Glomerular endothelial cell (primary cell): ENCODE measurements around the gene WASF2. TPM values are rescaled to one million over a fixed set of nuclear protein-coding genes. Genes with fewer than 3 reads are reported as not detected.
"Not testable (repeated sequence)": the region's sequence is repeated elsewhere in the genome, so short reads cannot be mapped to it uniquely, and the experiment has no call there.

ENCODE experiments used
- DNase-seq: peaks from one replicate; pipeline ENCODE4 v3.0.0-alpha.2; 2011; ENCODE audit warnings: low read depth, low spot score; ENCODE audit errors: extremely low read depth
- total RNA-seq: library from RNA; depleted of rRNA; stranded (reverse); fragments of >200 nt; gene quantifications from 2 replicates; pipeline ENCODE4 v1.2.3, GENCODE V29; 2015

WASF2 gene
- total RNA-seq, 1 donor from 2014 or later: 111 TPM

DNA sequence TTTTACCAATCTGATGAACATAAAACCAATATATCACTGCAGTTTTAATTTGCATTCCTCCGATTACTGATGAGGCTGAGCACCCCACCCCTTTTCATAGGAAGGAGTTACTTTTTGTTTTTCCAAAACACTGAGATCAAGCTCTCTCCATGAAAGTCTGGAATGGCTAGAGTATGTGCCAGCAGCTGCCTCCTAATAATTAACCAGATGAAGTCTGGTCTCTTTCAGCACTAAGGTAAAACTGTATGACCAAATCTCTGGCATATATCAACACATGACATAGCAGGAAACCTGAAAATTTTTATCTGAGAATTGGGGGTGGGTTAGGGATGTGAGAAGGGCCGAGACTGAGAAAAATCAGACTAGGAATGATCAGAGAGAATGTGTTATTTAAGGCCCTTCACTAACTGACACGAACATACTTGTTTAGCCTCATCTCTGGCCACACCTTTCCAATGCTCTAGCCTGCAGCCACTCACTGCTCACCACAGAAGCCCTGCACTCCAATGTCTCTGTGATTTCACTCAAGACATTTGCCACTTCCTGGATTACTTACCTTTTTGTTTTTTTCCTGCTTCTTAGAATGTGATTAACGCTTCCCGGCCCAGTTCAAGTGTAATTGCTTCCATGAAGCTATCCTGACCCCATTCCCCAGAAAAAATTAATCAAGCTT, 34.7 kb downstream of the WASF2 start:
- DNase-seq: no peak

DNA sequence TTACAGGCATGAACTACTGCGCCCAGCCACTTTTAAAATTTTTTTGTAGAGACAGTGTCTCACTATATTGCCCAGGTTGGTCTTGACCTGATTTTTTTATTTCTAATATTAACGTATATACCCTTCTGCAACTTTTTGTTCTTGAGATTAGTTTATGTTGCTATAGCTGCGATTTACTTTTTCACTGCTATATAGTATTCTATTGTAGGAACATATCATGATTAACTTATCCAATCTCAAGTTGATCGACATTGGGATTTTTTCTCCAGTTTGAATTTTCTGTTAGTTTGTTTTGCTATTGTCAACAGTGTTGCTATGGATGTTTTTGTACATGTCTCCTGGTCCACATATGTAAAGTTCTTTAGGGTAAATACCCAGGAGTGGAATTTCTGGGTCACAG, 35.4 kb downstream of the WASF2 start:
- DNase-seq: no peak

DNA sequence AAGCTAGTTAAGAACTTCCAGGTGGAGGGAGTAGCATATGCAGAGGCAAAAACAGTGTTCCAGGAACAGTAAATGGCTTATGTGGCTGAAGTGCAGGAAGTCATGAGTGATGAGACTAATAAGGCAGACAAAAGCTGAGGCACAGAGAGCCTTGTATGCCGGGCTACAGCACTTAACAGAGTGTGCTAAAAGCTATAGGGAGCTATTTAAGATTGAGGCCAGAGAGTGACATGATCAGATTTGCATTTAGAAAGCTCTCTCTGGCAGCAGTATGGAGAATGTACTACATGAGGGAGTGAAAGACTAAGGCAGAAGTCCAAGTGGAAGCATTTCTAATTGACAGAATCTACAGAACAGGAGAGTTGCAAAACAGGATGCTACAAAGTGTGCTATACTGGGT, 38.6 kb downstream of the WASF2 start:
- no peak for DNase-seq

DNA sequence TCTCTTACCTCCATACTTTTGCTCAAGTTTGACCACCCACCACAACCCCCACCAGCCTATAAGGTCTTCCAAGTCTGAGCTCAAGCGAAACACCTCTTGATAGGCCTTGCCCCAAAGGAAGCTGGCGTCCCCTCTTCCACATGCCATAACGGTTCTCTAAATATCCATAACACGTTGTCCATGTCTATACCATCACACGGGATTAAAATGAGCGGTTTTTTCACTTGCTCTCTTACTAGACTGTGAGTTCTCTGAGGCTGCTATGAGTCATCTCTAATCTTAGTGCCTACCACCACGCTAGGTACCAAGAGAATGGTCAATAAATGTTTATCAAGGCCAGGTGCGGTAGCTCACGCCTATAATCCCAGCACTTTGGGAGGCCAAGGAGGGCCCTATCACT, 41.0 kb downstream of the WASF2 start:
- no peak for DNase-seq

DNA sequence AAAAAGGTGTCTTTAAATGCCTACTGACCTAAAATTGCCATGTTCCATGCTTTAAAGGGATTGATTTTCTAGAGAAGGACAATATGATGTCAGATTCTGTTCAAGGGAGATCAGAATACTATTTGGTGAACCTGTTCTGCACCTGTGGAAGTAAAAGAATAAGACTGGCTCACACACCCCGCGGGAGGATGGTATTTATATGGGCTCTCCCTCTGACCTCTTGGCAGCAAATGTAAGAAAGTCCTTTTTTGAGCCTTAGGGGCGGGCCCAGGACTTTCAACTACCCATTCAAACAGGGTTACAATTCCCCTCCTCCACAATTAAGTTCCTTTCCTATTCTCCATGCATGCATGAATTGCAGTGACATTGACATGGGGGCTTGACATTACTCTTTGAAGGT, 42.1 kb downstream of the WASF2 start:
- no peak for DNase-seq

DNA sequence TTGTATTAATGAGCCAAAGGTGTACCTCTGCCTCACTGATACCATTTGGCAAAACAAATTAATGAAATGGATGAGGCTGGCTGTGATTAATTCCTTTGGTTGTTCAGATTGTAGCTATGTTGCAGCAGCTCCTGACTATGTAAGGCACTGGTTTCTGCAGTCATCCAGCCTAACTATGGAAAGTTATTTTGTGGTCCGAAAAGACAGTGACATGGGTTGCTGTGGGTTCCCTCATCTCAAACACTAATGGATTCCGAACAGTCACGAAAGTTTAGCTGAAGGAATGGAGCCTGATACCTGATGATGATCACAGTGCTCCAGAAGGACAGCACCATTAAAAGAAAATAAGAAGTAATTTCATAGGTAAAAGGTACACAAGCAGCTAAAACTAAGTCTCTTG, 42.6 kb downstream of the WASF2 start:
- DNase-seq: no peak

DNA sequence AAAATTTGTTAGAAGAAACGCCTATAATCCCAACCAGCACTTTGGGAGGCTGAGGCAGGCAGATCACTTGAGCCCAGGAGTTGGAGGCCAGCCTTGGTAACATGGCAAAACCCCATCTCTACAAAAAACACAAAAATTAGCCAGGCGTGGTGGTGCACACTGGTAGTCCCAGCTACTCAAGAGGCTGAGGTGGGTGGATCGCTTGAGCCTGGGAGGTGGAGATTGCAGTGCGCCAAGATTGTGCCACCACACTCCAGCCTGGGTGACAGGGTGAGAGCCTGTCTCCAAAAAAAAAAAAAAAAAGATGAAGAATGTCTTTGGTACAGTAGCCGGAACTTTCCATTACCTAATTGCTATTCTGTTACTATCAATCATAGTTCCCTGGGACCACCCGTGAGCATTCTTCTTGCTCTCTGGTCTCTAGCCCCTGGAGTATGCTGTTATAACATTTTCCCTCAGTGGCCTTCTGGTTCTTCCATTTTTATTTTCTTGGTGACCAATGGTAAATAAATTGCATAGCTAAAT, 43.4 kb downstream of the WASF2 start:
- no peak for DNase-seq

DNA sequence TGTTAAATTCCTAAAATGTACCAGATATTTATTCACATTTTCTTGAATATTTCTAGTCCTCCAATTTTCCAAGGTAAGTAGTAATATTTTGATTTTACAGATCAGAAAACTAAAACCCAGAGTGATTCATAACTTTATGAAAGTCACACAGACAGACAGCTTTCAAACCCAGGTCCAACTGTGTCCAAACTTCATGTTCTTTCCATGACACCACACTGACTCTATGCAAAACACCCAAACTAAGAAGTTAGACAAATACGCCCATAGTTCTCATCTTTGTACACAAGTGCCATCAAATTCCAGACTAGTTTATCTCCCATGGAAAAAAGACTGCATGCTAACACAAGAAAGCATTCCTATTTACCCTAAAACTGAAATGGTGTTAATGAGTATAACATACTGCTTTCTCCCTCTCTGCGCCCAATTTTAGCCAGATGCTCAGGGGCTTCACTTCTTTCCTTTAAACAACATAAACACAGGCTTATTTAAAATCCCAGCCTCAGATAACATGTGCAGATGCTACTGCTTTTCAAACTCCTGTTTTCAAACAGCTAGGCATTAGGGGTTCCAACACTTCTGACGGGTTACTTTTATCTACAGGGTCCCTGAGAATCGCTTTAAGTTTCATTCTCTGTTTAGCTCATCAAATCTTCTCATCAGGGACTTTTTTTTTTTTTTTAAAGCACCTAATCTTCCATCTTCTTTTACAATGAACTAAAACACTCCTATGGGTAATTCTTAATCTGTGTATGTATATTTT, 44.6 kb downstream of the WASF2 start:
- no peak for DNase-seq

DNA sequence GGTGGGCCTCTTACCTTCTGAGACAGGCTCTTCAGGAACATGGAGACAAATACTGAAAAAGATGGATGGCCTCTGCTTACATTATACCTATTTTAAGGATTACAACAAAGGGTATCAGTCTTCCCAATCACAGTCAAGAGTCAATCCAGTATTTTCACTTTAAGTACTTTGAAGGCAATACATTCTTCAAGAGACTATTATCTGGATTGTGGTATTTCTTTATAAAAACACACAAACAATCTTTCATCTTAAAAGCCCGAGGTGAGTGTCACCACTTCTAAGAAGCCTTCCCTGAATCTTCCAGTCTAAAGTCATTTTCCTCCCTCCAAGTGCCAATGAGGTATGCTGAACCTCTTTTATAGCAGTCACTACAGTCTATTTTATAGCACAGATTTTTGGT, 45.3 kb downstream of the WASF2 start:
- DNase-seq: no peak

DNA sequence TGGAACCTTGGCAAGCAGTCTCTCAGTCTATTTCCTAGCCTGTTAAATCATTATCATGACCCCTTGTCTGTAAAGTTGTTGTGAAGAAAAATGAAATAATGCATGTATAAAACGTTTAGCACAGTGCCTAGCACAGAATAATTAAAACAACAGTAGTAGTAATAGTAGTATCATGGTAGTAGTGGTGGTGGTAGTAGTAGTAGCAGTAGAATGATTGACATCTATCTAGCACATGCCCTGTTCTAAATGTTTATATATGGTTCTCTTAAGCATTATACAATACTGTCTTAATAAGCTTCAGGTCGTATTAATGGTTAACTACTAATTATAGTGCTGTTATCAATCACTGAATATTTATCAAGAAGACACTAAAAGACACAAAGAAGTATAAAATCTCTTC, 50.8 kb downstream of the WASF2 start:
- DNase-seq: no peak

DNA sequence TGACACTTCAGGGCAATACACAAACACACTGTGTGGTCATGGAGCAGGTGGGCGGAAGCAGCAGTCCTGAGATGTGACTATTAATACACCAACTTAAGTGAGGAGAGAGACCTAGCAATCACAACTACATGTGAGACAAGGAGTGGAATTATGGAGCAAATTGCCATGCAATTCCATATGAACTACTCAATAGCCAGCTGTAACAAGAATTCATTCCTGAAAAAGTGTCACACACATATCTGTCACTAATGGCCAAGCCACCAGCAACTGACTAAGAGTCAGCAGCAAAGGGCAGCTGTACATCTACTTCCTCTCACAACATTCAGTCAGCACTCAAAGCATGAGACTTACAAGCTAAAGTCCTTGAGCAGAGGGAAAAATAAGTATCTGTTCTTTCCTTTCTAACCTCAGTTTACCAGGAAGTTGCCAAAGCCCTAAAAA, 51.3 kb downstream of the WASF2 start:
- DNase-seq: no peak

DNA sequence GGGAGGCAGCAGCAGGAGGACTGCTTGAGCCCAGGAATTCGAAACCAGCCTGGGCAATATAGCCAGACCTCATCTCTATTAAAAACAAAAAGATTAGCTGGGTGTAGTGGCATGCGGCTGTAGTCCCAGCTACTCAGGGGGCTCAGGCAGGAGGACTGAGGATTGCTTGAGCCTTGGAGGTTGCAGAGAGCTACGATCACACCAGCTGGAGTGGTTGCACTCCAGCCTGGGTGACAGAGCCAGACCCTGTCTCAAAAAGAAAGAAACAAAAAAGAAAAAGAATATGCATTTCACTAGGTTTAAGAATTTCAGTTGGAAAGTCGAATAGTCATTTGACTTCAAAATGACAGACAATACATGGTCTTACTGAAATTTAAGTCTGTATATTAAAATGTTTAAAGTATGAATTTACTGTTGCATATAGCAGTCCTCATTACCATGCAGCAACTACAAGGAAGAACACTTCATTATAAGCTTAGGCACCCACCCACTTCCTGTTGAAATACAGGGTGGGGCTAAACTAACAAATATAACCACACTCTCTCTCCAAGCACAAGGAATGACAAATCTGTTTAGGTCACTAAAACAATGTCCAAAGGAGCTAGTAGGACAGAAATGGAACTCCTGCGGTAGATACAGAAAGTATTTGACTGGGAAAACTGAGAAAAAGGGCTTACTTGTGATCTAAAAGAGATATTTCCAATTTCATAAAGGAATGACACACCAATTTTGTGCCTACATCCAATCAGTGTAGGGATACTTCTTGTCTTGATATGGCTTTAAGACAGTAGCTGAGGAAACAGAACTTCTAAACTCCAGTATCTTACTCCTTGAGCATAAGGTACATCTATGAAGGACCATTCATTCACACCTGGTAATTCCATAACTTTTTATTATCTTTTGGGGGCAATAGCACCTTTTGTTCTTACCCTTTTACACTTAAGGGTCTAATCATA, 53.5 kb downstream of the WASF2 start:
- DNase-seq: no peak

DNA sequence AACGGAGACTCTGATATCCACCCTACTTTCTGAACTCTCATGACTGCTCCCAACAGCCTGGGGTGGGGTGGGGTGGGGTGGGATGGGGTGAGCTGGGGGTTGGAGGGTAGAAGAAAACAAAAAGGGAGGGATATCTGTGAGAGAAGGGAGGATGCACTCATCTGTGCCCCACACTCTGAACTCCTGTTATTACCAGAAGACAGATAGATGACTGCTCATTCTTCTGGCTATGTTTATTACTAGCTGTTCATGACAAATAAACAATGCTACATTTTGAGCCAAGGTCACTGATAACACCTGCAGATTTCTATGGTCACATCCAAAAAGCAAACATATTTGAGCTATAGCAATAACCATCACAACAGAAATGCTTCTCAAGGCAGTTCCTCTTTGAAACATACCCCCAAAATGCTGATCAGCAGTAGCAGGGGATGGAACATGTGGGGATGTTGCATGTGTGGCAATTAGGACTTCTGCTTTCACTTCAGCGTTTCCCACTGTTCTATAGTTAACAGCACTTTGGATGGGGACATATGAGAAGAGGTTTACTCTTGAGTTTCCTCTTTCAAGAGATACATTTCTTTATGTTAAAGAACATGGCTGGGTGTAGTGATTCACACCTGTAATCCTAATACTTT, 54.3 kb downstream of the WASF2 start:
- DNase-seq: no peak

DNA sequence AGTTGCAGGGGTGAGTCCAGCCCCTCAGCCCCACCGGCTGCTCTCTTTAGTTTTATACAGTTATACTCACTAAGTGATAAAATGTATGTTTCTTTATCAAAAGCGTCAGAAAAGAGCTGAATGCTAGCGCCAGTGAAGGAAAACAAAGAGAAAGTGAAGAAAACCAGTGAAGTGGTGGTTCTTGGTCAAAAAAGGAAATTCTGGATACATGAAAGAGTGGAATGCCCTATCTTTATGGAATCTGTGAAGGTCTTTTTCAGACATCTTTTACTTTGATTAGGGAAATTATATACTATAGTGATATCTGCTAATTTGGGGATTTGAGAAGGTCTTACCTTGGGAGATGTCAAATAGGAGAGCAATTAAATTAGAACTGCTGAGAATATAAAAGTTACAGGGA, 56.3 kb downstream of the WASF2 start:
- DNase-seq: no peak

DNA sequence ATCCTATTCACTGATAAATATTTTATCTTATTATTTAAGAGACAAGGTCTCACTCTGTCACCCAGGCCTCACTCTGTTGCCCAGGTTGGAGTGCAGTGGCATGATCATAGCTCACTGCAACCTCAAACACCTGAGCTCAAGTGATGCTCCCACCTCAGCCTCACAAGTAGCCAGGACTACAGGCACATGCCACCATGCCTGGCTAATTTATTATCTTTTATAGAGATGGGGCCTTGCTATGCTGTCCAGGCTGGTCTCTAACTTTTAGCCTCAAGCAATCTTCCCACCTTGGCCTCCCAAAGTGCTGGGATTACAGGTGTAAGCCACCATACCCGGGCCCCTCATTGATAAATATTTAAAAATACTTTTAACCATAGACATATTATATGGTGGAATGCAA, 57.2 kb downstream of the WASF2 start:
- DNase-seq: not testable (repeated sequence)

DNA sequence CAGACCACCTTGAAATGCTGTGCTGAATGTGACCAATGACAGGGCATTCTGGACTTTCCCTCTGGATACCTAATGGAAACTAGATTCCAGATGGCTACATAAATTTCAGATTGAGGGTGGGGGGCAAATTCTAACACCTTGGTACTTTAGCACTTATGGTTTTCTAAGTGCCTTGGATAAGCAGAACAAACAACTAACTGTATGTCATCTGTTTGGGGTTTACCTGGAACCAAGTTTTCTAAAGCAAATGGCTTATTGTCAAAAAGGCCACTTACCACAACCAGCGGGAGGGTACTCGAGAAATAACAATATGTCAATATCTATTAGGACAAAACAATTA, 58.4 kb downstream of the WASF2 start:
- DNase-seq: no peak

DNA sequence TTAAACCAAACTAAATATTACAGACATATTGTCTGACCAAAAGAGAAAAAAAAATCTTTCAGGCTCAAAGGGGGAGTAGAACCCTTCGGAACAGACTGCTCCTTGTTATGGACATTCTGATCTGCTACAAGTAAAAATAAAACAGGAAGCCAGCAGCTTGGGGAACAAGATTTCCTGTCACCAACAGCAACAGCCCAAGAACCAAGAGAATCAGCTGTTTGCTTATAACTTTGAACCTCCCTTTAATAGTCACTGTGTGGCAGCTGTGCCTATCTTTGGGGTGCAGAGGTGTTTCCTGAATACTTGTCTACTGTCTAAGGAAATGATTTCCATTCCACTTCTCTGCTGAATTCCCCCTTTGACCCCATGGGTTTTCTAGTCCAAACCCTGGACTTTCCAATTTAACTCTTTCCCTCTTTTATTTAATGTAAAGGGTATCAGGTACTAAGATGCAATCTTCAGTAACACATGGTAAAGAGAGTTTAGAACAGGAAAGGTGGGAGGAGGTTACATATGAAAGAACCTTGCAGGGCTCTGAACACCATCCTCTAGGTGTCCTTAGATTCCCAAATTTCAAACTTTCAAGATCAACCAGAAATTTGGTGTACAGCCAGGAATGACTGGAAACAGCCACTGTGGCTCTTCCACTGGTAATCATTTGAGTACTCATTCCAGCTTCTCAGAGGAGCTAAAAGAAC, 58.9 kb downstream of the WASF2 start:
- DNase-seq: no peak

DNA sequence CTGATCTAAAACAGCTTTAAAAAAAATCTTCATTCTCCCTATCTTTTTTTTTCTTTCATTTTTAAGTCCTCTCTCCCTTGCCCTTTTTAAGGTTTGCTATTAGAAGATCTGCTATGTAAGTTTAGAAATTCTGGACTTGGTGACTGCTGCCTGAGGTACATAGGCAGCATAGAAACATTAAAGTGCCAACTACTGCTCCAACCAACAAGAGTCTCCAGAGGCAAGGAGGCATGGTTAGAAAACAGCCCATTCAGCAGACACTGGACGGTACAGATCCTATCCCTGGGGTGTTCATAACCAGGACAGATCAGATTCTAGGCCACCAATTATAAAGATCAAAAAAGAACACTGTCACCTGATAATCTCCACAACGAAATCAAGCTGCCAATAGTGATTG, 60.9 kb downstream of the WASF2 start:
- no peak for DNase-seq

DNA sequence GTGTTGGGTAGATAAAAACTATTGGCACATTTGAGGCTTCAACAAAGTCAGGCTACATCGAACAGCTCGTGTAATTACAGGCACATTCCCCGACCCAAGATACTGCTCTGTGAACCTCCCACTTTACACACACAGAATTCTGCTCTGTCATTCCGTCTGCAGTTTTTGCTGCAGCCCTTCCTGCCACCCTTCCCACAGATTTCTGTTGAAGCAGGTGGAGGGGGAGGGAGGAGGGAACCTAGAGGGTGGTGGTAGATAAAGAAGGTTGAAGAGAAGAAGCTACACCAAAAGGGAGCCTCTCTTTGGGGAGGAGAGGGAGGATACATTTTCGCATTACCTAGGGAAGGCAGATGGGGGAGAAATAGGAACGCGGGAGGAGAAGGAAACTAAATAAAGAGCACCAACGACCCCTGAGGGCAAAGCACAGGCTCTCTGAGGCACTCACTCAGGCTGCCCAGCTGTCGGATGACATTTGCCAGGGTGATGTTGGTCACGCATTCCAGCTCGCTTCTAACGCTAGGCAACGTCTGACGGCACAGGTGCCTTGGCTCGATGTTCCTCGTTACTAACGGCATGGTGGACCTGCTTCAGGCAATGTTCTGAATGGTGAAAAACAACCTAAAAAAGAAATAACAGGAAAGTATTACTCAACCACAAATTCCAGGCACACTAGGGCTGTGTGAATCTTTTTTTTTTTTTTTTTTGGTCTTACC, 61.5 kb downstream of the WASF2 start:
- no peak for DNase-seq
